GM15510 (cell line): ENCODE results near the gene LCMT2.

ENCODE experiments used
- POLR2A ChIP-seq: IDR thresholded peaks from 3 replicates; pipeline ENCODE4 v1.6.1; 2011; ENCODE audit warnings: borderline replicate concordance; ENCODE audit not compliant: insufficient read length; ENCODE audit errors: extremely low read depth

Gene LCMT2

DNA sequence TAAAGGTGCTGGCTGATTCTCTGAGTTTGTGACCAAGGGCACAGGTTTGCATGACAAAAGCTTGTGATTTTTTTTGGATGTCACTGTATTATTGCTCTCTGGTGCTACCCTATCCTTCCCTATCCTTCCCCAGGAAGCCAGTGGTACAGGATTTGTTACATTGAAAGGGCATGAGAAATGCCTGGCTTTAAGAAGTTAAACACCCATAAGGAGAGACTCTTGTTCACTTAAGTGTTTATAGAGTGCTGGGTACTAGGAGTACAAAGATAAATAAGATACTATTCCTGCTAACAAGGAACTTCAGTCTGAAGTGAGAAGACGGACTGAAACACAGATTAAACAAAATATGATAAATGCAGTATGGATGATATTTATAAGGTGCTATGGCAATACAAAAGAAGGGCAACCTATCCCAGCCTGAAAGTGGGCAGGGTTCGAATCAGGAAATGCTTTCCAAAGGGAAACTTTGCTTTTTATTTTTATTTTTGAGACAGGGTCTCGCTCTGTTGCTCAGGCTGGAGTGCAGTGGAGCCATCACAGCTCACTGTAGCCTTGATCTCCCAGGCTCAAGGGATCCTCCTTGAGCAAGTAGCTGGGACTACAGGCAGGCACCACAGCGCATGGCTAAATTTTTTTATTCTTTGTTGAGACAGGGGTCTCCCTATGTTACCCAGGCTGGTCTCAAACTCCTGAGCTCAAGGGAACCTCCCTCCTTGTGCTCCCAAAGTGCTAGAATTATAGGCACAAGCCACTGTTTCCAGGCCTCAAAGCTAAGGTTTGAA, 11.2 kb downstream of the LCMT2 start:
- TF ChIP-seq POLR2A, result no peak

DNA sequence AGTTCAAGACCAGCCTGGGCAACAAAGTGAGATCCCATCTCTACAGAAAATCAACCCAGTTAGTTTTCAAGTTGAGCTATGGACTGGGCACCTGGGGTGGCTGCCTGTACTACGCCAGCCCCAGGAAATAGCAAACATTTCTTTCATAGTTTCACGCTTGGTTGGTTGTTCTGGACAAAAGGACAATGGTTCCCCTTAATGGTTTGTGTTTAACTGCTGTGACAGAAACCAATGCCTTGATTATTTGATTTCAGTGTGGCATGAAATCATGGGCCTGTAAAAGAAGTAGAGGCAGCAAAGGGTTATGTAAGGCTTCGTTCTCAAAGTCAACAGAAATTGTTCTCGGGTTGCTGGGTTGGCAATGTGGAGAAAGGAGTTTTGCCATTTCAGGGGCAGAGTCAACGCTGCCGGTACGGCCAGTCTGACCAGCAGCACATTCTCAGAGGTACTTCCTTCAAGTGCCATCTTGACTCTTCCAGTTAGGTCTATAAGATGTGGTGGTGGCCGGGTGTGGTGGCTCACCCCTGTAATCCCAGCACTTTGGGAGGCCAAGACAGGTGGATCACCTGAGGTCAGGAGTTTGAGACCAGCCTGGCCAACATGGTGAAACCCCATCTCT, 12.7 kb downstream of the LCMT2 start:
- TF ChIP-seq POLR2A, result no peak

DNA sequence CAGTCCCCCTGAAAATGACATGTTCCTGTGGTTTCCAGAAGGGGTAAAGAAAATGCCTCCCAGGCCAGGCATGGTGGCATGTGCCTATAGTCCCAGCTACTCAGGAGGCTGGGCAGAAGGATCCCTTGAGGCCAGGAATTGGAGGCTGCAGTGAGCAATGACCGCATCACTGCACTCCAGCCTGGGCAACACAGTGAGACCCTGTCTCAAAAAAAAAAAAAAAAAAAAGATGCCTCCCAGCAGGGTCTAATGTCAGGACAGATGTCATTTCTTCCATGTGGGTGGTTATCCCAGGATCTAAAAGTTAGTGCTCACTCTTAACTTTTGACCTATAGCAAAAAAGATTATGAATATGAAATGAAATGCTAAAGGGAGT, 13.4 kb downstream of the LCMT2 start:
- no peak for TF ChIP-seq POLR2A

DNA sequence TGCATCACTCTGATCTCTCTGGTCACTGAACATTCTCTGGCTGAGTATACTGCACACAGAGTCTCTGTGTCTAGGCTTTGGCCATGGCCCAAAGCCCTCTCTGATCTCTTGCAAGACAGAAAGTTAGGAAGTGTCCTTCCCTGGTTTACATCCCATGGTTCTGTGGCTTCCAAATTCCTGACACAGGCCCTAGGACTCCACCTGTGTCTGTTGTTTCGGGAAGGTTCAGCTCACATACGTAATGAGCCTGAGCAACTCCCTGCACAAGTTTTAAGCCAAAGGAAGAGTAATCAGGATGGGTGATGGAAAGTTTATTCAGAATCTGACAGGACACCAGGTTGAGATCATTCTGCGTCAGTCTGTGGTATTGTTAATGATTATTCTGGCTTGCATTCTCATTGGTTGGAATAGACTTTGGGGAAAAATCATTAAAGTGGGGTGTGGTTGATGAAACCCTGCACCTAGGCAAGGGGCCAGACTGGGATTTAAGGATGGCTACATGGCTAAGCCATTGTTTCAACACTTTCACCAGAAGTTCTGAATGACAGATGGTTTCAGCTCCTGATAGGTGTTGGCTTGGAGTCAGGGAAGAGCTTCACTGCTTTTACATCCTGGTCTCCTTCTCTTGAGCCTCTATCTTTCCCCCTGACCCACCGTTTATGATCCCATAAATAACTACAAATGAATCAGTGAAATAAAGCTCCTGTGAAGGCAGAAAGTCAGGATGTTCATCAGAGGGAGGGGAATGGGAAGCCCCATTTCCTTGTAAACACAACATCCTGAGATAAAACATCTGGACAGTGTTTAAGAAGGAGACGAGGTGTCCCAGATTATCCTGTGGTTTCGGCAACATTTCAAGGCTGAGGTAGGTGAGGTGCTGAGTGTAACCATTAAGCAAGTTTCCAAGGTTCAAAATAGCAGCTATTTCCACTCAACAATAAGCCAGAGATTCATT, 14.1 kb downstream of the LCMT2 start:
- no peak for TF ChIP-seq POLR2A

DNA sequence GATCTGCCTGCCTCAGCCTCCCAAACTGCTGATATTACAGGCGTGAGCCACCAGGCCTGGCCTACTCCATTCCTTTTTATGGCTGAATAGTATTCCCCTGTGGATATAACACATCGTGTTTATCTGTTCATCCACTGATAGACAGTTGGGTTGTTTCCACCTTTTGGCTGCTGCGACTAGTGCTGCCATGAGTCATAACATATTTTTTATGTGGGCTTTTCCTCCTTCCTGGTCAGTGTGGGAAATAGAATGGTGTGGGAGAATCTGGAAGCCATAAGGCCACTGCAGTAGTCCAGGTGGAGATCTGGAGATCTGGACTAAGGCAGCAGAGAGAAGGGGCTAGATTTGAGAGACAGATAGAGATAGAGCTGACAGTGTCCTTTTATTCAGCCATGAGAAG, 16.2 kb downstream of the LCMT2 start:
- no peak for TF ChIP-seq POLR2A

DNA sequence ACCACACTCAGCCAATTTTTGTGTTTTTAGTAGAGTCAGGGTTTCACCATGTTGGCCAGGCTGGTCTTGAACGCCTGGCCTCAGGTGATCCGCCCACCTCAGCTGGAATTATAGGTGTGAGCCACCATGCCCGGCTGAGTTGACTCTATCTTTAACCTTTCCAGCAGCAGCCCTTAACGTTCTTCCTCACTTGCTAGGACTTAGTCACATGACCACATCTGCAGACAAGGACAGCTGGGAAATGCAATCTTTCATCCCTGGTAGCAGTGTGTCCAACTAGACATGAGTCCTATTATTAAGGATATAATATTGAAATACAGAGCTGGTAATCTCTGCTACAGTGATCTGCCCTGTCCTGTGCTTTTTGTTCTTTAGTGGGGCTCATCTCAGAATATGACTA, 18.0 kb downstream of the LCMT2 start:
- no peak for TF ChIP-seq POLR2A

DNA sequence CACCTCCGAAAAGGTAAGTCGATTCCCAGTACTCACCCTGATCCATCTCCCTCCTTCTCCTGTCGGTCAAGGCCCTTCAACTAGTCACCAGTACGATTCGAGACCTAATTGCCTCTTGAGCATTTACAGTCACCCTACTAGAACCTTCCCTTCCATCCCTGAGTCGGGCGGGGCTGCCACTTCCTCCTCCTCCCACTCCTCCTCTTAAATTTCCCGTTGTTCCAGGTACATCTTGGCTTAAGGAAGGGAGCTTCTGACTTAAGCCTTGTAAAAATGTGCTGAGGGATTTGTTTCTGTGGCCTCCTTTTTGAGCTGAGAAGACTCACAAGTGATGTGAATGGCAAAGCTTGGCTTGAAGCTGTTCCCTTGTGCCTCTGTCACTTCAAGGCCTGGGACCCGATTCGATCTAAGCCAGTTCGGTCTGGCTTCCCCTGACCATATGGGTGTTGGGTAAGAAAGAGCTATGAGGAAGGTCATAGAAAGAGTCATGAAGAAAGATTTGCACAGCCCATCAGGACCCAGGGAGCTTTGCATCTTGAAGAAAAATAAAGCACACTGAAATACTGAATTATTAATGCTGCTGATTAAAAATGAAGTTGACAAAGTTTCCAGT, 28.1 kb downstream of the LCMT2 start, which contains the start of gene TGM7:
Gene TGM7, minus strand, starts transcription at position 51 of the 613 bp plus-strand sequence.
- no peak for TF ChIP-seq POLR2A

DNA sequence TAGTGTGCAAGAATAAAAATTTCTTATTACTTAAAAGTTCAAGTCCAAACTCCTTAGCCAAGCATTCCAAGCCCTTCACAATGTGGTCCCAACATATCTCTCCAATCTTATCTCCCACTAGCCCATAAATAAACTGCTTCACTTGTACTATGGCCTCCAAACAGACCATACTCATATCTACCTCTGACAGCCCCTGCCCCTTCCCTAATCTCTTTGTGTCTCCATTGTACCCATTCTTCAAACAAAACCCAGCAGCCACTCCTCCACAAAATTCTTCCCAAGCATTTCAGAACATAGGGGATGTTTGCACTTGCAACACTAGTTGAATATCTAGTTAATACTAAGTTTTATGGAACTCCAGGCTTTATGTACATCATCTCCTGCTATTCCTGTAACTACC, 30.5 kb downstream of the LCMT2 start:
- TF ChIP-seq POLR2A, result no peak

DNA sequence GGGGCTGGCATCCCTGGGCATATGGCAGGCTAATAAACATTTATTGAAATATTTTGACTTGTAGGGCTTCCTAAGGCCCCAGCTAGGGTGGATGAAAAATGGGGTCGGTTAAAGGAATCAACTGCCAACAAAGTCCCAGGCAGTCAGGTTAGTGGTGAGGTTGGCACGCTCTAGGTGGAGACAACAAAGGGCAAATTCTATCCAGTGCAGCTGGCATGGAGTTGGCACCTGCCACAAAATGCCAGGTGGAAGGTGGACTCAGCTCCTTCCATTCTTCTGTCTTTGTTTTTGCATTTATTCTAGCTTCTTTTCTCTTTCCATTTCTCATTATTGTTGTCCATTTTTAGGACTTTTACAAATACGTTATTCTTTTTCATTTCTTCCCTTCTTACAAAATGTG, 31.0 kb downstream of the LCMT2 start:
- TF ChIP-seq POLR2A, result no peak

DNA sequence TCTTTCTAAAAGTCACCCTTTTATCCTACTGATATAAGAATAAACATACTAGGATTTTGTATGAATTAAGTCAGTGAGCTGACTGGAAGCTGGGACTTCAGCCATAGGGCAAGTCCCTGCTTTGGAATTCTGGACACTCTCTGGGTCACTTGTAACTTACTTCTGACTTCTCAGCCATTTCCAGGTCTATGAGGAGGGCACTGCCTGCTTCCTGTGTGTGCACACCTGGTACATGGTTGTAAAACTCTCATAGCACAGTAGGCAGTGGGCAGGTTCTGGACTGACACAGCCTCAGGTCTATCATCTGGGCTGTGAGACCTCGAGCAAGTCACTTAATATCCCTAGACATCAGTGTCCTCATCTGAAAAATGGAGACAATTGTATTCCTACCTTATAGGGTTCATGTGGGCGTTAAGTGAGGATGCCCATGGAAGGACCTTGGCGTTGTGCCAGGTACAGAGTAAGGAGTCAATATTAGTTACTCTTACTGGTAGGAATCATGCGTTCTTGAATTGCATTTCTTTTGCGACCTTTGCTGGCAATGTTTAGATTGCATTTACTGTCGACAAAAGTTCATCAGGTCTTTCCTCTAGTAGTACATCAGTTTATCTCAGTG, 36.2 kb downstream of the LCMT2 start:
- no peak for TF ChIP-seq POLR2A

DNA sequence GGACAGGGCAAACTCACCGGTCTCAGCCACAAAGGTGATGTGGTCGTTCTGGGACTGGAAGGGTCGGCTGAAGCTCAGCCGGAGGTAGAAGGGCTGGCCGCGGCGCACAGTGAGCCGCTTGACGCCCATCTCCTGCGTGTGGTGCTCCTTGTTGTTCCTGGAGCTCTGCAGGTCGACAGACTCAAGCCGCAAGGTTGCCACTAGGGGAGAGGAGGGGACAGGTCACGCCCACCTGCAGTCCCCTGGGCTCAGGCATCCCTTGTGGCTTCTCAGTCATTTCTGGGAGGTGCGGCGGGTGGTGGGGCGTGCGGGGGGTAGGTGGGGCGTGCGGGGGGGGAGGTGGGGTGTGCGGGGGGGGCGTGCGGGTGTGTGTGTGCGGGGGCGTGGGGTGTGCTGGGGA, 36.9 kb downstream of the LCMT2 start:
- TF ChIP-seq POLR2A, result no peak

DNA sequence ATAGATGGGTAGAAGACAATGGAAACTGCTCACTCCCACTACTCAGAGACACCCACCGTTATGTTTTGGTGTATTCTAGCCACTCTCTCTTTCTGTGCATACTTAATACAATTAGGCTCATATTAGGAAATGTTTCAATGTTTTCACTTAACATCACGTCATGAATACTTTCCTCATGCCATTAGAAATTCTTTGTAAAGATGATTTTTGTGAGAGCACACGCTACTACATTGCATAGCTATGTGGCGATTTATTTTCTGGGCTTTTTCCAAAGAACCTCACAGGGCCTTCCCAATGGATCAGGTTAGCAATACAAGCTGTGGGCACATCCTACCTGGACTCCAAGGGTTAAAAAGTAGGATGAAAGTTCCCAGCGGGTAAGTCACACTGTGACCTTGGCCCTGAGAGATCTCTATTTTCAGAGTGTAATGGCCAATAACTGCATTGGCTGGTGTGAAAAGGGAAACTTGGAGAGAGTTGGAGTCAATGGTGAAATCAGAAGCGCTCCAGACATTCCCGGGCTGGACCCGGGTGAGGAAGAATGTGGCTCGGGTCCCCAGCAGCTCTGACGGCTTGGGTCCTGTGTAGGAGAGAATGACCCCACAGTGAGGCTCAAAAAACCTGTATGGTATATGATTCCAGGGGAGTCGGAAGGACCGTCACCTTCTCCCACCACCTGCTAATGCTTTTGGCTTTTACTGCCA, 37.8 kb downstream of the LCMT2 start:
- no peak for TF ChIP-seq POLR2A

DNA sequence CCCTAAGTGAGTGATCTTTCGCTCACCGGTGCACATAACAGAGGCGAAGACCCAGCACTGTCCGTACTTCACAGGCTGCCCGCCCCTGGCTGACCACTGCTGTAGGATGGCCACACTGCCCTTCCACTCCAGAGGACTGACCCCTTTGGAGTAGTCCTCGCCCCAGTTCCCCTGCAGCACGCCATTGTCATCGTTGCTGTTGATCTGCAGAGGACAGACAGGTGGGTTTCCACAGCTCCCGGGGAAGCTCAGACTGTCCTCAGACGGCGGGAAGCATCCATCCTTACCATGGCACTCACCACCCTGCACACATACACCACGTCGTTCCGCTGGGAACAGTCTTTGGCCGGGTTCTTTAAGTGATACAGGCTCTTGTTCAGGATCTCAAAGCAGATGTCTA, 43.1 kb downstream of the LCMT2 start:
- no peak for TF ChIP-seq POLR2A

DNA sequence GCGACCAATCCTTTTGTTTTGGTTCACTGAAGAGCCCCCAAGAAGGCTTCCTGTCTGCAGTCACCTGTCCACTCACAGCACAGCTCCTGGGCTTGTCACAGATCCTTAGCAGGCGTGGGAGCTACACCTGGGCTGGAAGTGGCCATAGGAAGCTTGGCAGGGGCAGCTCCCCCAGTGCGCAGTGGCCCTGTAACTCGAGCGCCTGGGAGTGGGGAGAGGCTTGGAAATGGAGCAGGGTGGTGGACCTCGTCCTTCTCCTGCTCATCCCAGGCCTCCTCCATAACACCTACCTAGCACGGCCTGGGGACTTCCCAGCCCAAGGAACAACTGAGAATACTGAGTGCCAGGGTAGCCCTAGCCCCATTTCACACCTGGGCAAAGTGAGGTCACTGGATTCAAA, 44.3 kb downstream of the LCMT2 start:
- no peak for TF ChIP-seq POLR2A
